HFFc6 (cell line): Measurements from ENCODE around the gene TWIST1. TPM values are rescaled to one million over a fixed set of nuclear protein-coding genes. Genes with fewer than 3 reads are reported as not detected.
A peak's percentile ranks its signal among the peaks of the same experiment; 100 is the strongest.

Experiments
- DNase-seq: peaks from one replicate; pipeline ENCODE4 v3.0.0-alpha.2; 2018
- H3K27ac Mint-ChIP-seq: 2 replicates; pipeline ENCODE4 v1.8.0; 2020; ENCODE audit warnings: mild to moderate bottlenecking, mixed read lengths
- H3K27me3 Mint-ChIP-seq: 2 replicates; pipeline ENCODE4 v1.8.0; 2021; ENCODE audit warnings: mild to moderate bottlenecking, moderate library complexity, mixed read lengths; ENCODE audit not compliant: insufficient read depth
- H3K36me3 Mint-ChIP-seq: 2 replicates; pipeline ENCODE4 v1.8.0; 2021; ENCODE audit warnings: low read depth, mixed read lengths
- H3K4me1 Mint-ChIP-seq: 2 replicates; pipeline ENCODE4 v1.8.0; 2020; ENCODE audit warnings: low read depth, mixed read lengths
- H3K4me3 Mint-ChIP-seq: 2 replicates; pipeline ENCODE4 v1.8.0; 2020; ENCODE audit warnings: mild to moderate bottlenecking, moderate library complexity, mixed read lengths
- H3K9me3 Mint-ChIP-seq: 2 replicates; pipeline ENCODE4 v1.8.0; 2020; ENCODE audit warnings: mild to moderate bottlenecking, mixed read lengths
- CTCF ChIP-seq: fragments of 200-600 bp; sonication (generic); IDR thresholded peaks from 2 replicates; pipeline ENCODE4 v1.5.0; 2021; ENCODE audit warnings: antibody characterized with exemption, mild to moderate bottlenecking
- total RNA-seq, 6 experiments: library from RNA; stranded (reverse); fragmentation: NEBNext Ultra II Directional; extraction: Animal tissue kit (Norgen Biotek cat#: 25700); gene quantifications; 2 replicates in 1 of 6; 3 replicates in 5 of 6; pipeline ENCODE4 v1.2.3, GENCODE V29; 2021

Gene TWIST1
- total RNA-seq, 6 experiments from 2014 or later: 37.7 to 47.8 (median 46.9) TPM

- H3K4me3 Mint-ChIP-seq: peak overlapping the region; percentile 84
- no peaks in the 10 kb centered on the region for H3K9me3 Mint-ChIP-seq
- no peak for DNase-seq
- H3K36me3 Mint-ChIP-seq: no peaks in the 10 kb centered on the region
- H3K4me1 Mint-ChIP-seq: peaks cover 82% of the 10 kb centered on the region
- TF ChIP-seq CTCF: no peak
- H3K27ac Mint-ChIP-seq: peak overlapping the region; percentile 57
- no peaks in the 10 kb centered on the region for H3K27me3 Mint-ChIP-seq
Observed at GRCh38 chr7:19097165-19098055, 20.0 kb downstream of the TWIST1 start.

- no peak for DNase-seq
- no peaks in the 10 kb centered on the region for H3K9me3 Mint-ChIP-seq
- H3K4me3 Mint-ChIP-seq: no peak overlapping the region; the same call in 1 of the 2 replicates
- no peak for TF ChIP-seq CTCF
- peak overlapping the region; percentile 67 for H3K27ac Mint-ChIP-seq
- H3K27me3 Mint-ChIP-seq: no peaks in the 10 kb centered on the region
- H3K4me1 Mint-ChIP-seq: peaks cover 74% of the 10 kb centered on the region
- no peaks in the 10 kb centered on the region for H3K36me3 Mint-ChIP-seq
Observed at GRCh38 chr7:19095353-19095860, 22.0 kb downstream of the TWIST1 start.

GRCh38 chr7:19094598-19095352 is 22.7 kb downstream of the TWIST1 start:
- Mint-ChIP-seq H3K9me3 (no peaks in the 10 kb centered on the region), H3K27ac (peak overlapping the region; percentile 67; the same call in 1 of the 2 replicates), H3K4me1 (peaks cover 74% of the 10 kb centered on the region), H3K4me3 (no peak overlapping the region), H3K36me3 (no peaks in the 10 kb centered on the region), H3K27me3 (no peaks in the 10 kb centered on the region)
- TF ChIP-seq CTCF: no peak
- DNase-seq: no peak

GRCh38 chr7:19094138-19094537 is 23.3 kb downstream of the TWIST1 start:
- Mint-ChIP-seq H3K36me3 (no peaks in the 10 kb centered on the region), H3K9me3 (no peaks in the 10 kb centered on the region), H3K4me3 (no peak overlapping the region), H3K27me3 (no peaks in the 10 kb centered on the region), H3K27ac (no peak overlapping the region), H3K4me1 (peaks cover 73% of the 10 kb centered on the region)
- no peak for TF ChIP-seq CTCF
- no peak for DNase-seq

- no peak overlapping the region for H3K27ac Mint-ChIP-seq
- H3K9me3 Mint-ChIP-seq: 0 out of 2 replicates have a peak, but pooled peaks cover 2% of the 10 kb centered on the region
- H3K4me3 Mint-ChIP-seq: no peak overlapping the region
- DNase-seq: no peak
- peaks cover 2% of the 10 kb centered on the region; the same call in 1 of the 2 replicates for H3K36me3 Mint-ChIP-seq
- no peaks in the 10 kb centered on the region for H3K27me3 Mint-ChIP-seq
- no peak for TF ChIP-seq CTCF
- H3K4me1 Mint-ChIP-seq: peaks cover 51% of the 10 kb centered on the region
Observed at GRCh38 chr7:19091550-19092200, 25.8 kb downstream of the TWIST1 start.
